ENCODE measurements around the gene TTC1.

TTC1 gene

DNA sequence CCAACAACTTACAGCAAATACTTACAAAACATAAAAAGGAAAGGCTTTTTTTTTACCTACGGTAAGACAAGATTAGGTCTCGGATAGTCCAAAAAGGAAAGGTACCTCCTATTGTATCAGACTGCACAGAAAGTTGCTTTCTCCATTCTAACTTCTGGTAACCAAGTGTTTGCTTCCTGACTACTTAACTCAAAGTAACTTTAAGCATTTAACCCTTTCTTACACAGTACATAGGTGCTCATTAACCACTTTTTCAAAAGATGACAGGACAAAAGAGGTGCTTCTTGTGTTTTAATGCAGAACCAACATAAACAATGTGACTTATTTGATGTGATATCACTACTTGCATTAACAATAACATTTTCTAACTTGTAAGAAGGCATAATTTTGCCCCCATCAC lies 87.2 kb downstream of the TTC1 start:
- no peak overlapping the region for H3K4me3 ChIP-seq (ENCODE audit: low read length)
- DNase-seq (ENCODE audit: low read depth): no peak
- TF ChIP-seq, protein P1, sequence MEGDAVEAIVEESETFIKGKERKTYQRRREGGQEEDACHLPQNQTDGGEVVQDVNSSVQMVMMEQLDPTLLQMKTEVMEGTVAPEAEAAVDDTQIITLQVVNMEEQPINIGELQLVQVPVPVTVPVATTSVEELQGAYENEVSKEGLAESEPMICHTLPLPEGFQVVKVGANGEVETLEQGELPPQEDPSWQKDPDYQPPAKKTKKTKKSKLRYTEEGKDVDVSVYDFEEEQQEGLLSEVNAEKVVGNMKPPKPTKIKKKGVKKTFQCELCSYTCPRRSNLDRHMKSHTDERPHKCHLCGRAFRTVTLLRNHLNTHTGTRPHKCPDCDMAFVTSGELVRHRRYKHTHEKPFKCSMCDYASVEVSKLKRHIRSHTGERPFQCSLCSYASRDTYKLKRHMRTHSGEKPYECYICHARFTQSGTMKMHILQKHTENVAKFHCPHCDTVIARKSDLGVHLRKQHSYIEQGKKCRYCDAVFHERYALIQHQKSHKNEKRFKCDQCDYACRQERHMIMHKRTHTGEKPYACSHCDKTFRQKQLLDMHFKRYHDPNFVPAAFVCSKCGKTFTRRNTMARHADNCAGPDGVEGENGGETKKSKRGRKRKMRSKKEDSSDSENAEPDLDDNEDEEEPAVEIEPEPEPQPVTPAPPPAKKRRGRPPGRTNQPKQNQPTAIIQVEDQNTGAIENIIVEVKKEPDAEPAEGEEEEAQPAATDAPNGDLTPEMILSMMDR (conservative IDR thresholded peaks at IDR 0.05; ENCODE audit: low read length): no peak

- H3K4me3 ChIP-seq (ENCODE audit: low read length): no peak overlapping the region
- DNase-seq (ENCODE audit: low read depth): peak; percentile 57
- TF ChIP-seq, protein P1 (conservative IDR thresholded peaks at IDR 0.05; ENCODE audit: low read length): no peak
Measured at GRCh38 chr5:160097991-160098390, 89.1 kb downstream of the TTC1 start.

GRCh38 chr5:160105686-160106360 lies 96.9 kb downstream of the TTC1 start:
- DNase-seq (ENCODE audit: low read depth): peak; percentile 18
- no peak overlapping the region for H3K4me3 ChIP-seq (ENCODE audit: low read length)
- TF ChIP-seq, protein P1 (conservative IDR thresholded peaks at IDR 0.05; ENCODE audit: low read length): no peak

DNA sequence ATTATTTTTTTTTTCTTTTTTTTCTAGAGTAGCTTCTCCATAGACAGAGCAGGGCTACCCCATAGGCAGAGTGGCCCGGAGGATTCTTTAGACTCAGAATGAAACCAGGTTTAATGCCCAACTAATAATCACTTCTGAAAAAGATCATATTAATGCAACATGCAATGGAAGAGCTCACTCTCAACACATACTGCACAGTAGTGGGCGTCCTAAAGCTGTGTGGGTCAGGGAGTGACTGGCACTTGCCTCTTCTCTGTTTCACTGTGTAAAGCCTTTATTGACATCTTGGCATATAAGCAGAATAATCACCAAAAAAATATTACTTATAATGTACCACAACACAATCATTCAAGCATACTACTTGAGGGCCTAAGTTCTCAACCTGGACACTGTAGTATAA lies 99.2 kb downstream of the TTC1 start:
- DNase-seq (ENCODE audit: low read depth): no peak
- TF ChIP-seq, protein P1 (conservative IDR thresholded peaks at IDR 0.05; ENCODE audit: low read length): no peak
- no peak overlapping the region for H3K4me3 ChIP-seq (ENCODE audit: low read length)

All from AG10803 (cell line).